HEK293 (cell line): Measurements from ENCODE around the gene PRX.

Experiments
- CTCF ChIA-PET: fragments of 350-600 bp; formaldehyde crosslinking; extraction: SDS; loops from one replicate; lab custom pipeline; 2021; ENCODE audit warnings: antibody characterized with exemption; lab: Yijun Ruan, JAX
- POLR2A ChIA-PET: fragments of 300-600 bp; formaldehyde crosslinking; extraction: SDS; loops from one replicate; lab custom pipeline; 2020; ENCODE audit warnings: antibody characterized with exemption, inconsistent platforms; lab: Yijun Ruan, JAX
- H3K27ac ChIP-seq: fragments of 200-500 bp; sonication (Bioruptor generic); 2 replicates; pipeline ENCODE4 v1.5.1; 2014; ENCODE audit warnings: low read depth, low read length, control low read depth, inconsistent platforms; ENCODE audit errors: extremely low read depth
- H3K36me3 ChIP-seq, 2 experiments: fragments of 200-500 bp in 1 of 2; sonication (Bioruptor generic) in 1 of 2; 1 replicate in 1 of 2; 2 replicates in 1 of 2; pipeline ENCODE4 v1.5.1; 2014 to 2017; ENCODE audit warnings: inconsistent platforms in 2 of 2, low read length in 2 of 2; ENCODE audit not compliant: control insufficient read depth in 2 of 2, insufficient read depth in 1 of 2
- H3K4me1 ChIP-seq: fragments of 200-500 bp; sonication (Bioruptor generic); 2 replicates; pipeline ENCODE4 v1.5.1; 2014; ENCODE audit warnings: mild to moderate bottlenecking, low read length, inconsistent platforms; ENCODE audit not compliant: control insufficient read depth, insufficient read depth
- H3K4me3 ChIP-seq: 2 replicates; pipeline ENCODE4 v1.5.1; 2011; ENCODE audit warnings: low read depth, mild to moderate bottlenecking, control low read depth, low read length, moderate library complexity
- H3K9me3 ChIP-seq: fragments of 200-500 bp; sonication (Bioruptor generic); 2 replicates; pipeline ENCODE4 v1.5.1; 2014; ENCODE audit warnings: low read depth, low read length, inconsistent platforms; ENCODE audit not compliant: control insufficient read depth, insufficient read depth
- EGR2 ChIP-seq: fragments of 450-650 bp; formaldehyde crosslinking; IDR thresholded peaks from 2 replicates; pipeline ENCODE4 v1.5.1; 2016; ENCODE audit warnings: low read depth, missing biosample characterization, missing genetic modification characterization
- GLI2 ChIP-seq: fragments of 450-650 bp; formaldehyde crosslinking; IDR thresholded peaks from 2 replicates; pipeline ENCODE4; 2017; ENCODE audit warnings: missing biosample characterization, missing genetic modification characterization, low read depth, borderline replicate concordance
- GLIS2 ChIP-seq: fragments of 450-650 bp; formaldehyde crosslinking; IDR thresholded peaks from 2 replicates; pipeline ENCODE4 v1.5.1; 2016; ENCODE audit warnings: missing biosample characterization, missing genetic modification characterization
- HIC1 ChIP-seq: fragments of 450-650 bp; formaldehyde crosslinking; IDR thresholded peaks from 2 replicates; pipeline ENCODE4 v1.5.1; 2016; ENCODE audit warnings: missing biosample characterization, missing genetic modification characterization
- KLF1 ChIP-seq: fragments of 450-650 bp; formaldehyde crosslinking; IDR thresholded peaks from 2 replicates; pipeline ENCODE4 v1.5.1; 2016; ENCODE audit warnings: missing biosample characterization, missing genetic modification characterization
- KLF16 ChIP-seq: fragments of 450-650 bp; formaldehyde crosslinking; IDR thresholded peaks from 2 replicates; pipeline ENCODE4 v1.5.1; 2017; ENCODE audit warnings: missing biosample characterization, missing genetic modification characterization
- KLF8 ChIP-seq: fragments of 450-650 bp; formaldehyde crosslinking; IDR thresholded peaks from 2 replicates; pipeline ENCODE4 v1.5.1; 2016; ENCODE audit warnings: missing biosample characterization, missing genetic modification characterization
- KLF9 ChIP-seq: fragments of 450-650 bp; formaldehyde crosslinking; IDR thresholded peaks from 2 replicates; pipeline ENCODE4 v1.5.1; 2016; ENCODE audit warnings: missing biosample characterization, missing genetic modification characterization, low read depth
- MYNN ChIP-seq: fragments of 450-650 bp; formaldehyde crosslinking; IDR thresholded peaks from 2 replicates; pipeline ENCODE4 v1.5.1; 2016; ENCODE audit warnings: missing biosample characterization, missing genetic modification characterization, borderline replicate concordance
- OVOL3 ChIP-seq: fragments of 450-650 bp; formaldehyde crosslinking; IDR thresholded peaks from 2 replicates; pipeline ENCODE4 v1.5.1; 2016; ENCODE audit warnings: missing biosample characterization, missing genetic modification characterization
- ZBTB7A ChIP-seq: fragments of 450-650 bp; formaldehyde crosslinking; IDR thresholded peaks from 2 replicates; pipeline ENCODE4 v1.5.1; 2016; ENCODE audit warnings: low read depth, missing biosample characterization, missing genetic modification characterization
- ZFP37 ChIP-seq: fragments of 450-650 bp; formaldehyde crosslinking; IDR thresholded peaks from 2 replicates; pipeline ENCODE4 v1.5.1; 2016; ENCODE audit warnings: missing biosample characterization, missing genetic modification characterization
- ZFP69B ChIP-seq: fragments of 450-650 bp; formaldehyde crosslinking; IDR thresholded peaks from 2 replicates; pipeline ENCODE4 v1.5.1; 2016; ENCODE audit warnings: missing biosample characterization, missing genetic modification characterization
- ZIC2 ChIP-seq: fragments of 450-650 bp; formaldehyde crosslinking; IDR thresholded peaks from 2 replicates; pipeline ENCODE4 v1.5.1; 2016; ENCODE audit warnings: missing biosample characterization, missing genetic modification characterization
- ZNF132 ChIP-seq: fragments of 450-650 bp; formaldehyde crosslinking; IDR thresholded peaks from 2 replicates; pipeline ENCODE4 v1.5.1; 2017; ENCODE audit warnings: missing biosample characterization, missing genetic modification characterization, borderline replicate concordance
- ZNF169 ChIP-seq: fragments of 450-650 bp; formaldehyde crosslinking; IDR thresholded peaks from 2 replicates; pipeline ENCODE4 v1.5.1; 2016; ENCODE audit warnings: missing biosample characterization, missing genetic modification characterization
- ZNF26 ChIP-seq: fragments of 450-650 bp; formaldehyde crosslinking; IDR thresholded peaks from 2 replicates; pipeline ENCODE4 v1.5.1; 2016; ENCODE audit warnings: missing biosample characterization, missing genetic modification characterization
- ZNF274 ChIP-seq, 2 experiments: fragments of 200-500 bp in 1 of 2; fragments of 450-650 bp in 1 of 2; sonication (Bioruptor generic) in 1 of 2; formaldehyde crosslinking in 1 of 2; IDR thresholded peaks; 2 replicates each; pipeline versions ENCODE4 v1.5.1 to v1.6.1; 2014 to 2016; ENCODE audit warnings: borderline replicate concordance in 1 of 2, inconsistent platforms in 1 of 2, low read length in 1 of 2, missing biosample characterization in 1 of 2, missing genetic modification characterization in 1 of 2
- ZNF354C ChIP-seq: fragments of 450-650 bp; formaldehyde crosslinking; IDR thresholded peaks from 2 replicates; pipeline ENCODE4 v1.5.1; 2016; ENCODE audit warnings: missing biosample characterization, missing genetic modification characterization, low read depth, borderline replicate concordance
- ZNF473 ChIP-seq: fragments of 450-650 bp; formaldehyde crosslinking; IDR thresholded peaks from 2 replicates; pipeline ENCODE4 v1.5.1; 2017; ENCODE audit warnings: missing biosample characterization, missing genetic modification characterization
- ZNF513 ChIP-seq: fragments of 450-650 bp; IDR thresholded peaks from 2 replicates; pipeline ENCODE4 v1.5.1; 2018; ENCODE audit warnings: missing biosample characterization, missing genetic modification characterization
- ZNF514 ChIP-seq: fragments of 450-650 bp; formaldehyde crosslinking; IDR thresholded peaks from 2 replicates; pipeline ENCODE4 v1.5.1; 2016; ENCODE audit warnings: missing biosample characterization, missing genetic modification characterization
- ZNF530 ChIP-seq: fragments of 450-650 bp; formaldehyde crosslinking; IDR thresholded peaks from 2 replicates; pipeline ENCODE4 v1.5.1; 2016; ENCODE audit warnings: low read depth, missing biosample characterization, missing genetic modification characterization
- ZNF549 ChIP-seq: fragments of 450-650 bp; IDR thresholded peaks from 2 replicates; pipeline ENCODE4 v1.5.1; 2018; ENCODE audit warnings: missing biosample characterization, missing genetic modification characterization, mild to moderate bottlenecking, inconsistent platforms, moderate library complexity
- ZNF555 ChIP-seq: fragments of 450-650 bp; formaldehyde crosslinking; conservative IDR thresholded peaks from 2 replicates; pipeline ENCODE4 v1.5.1; 2017; ENCODE audit warnings: missing biosample characterization, mild to moderate bottlenecking, missing genetic modification characterization, inconsistent platforms
- ZNF558 ChIP-seq: fragments of 450-650 bp; formaldehyde crosslinking; IDR thresholded peaks from 2 replicates; pipeline ENCODE4 v1.5.1; 2016; ENCODE audit warnings: missing biosample characterization, missing genetic modification characterization
- ZNF560 ChIP-seq: fragments of 450-650 bp; formaldehyde crosslinking; IDR thresholded peaks from 2 replicates; pipeline ENCODE4 v1.5.1; 2017; ENCODE audit warnings: missing biosample characterization, missing genetic modification characterization, borderline replicate concordance
- ZNF600 ChIP-seq: fragments of 450-650 bp; formaldehyde crosslinking; IDR thresholded peaks from 2 replicates; pipeline ENCODE4 v1.5.1; 2016; ENCODE audit warnings: missing biosample characterization, missing genetic modification characterization
- ZNF624 ChIP-seq: fragments of 450-650 bp; formaldehyde crosslinking; IDR thresholded peaks from 2 replicates; pipeline ENCODE4 v1.5.1; 2017; ENCODE audit warnings: missing biosample characterization, missing genetic modification characterization
- ZNF843 ChIP-seq: fragments of 450-650 bp; formaldehyde crosslinking; IDR thresholded peaks from 2 replicates; pipeline ENCODE4 v1.5.1; 2016; ENCODE audit warnings: missing biosample characterization, missing genetic modification characterization

PRX gene

GRCh38 chr19:40398417-40399131 lies 14.6 kb downstream of the PRX start:
- Histone ChIP-seq H3K4me3 (no peak overlapping the region), H3K27ac (no peak overlapping the region), H3K4me1 (peaks cover 5% of the 10 kb centered on the region), H3K36me3 (no peaks in the 10 kb centered on the region; a peak in 1 of 3 replicates), H3K9me3 (no peaks in the 10 kb centered on the region)
- POLR2A ChIA-PET = interaction anchor here (0.5 to 2.0 kb wide), 3 partner anchors 22 to 127 kb away, joined by 3 to 5 read pairs (median 4); partner anchors contain the start of gene SERTAD1
- CTCF ChIA-PET = interaction anchor here (0.6 to 0.7 kb wide), 4 partner anchors 11 to 139 kb away, joined by 3 to 6 read pairs (median 4); no protein-coding TSS in a partner anchor
- no peak for TF ChIP-seq ZFP37 (tag by site-specific recombination)
- no peak for TF ChIP-seq ZNF274 (IDR thresholded peaks at IDR 0.05; ENCODE audit: low read length)
- TF ChIP-seq ZNF274 (tag by site-specific recombination; IDR thresholded peaks at IDR 0.05; ENCODE audit: borderline replicate concordance) = no peak
- no peak for TF ChIP-seq ZNF843 (tag by site-specific recombination)
- no peak for TF ChIP-seq ZNF549 (tag by site-specific recombination)
- no peak for TF ChIP-seq GLI2 (tag by site-specific recombination)
- no peak for TF ChIP-seq ZNF513 (tag by site-specific recombination)
- TF ChIP-seq ZNF558 (tag by site-specific recombination) = no peak
- TF ChIP-seq OVOL3 = no peak
- TF ChIP-seq ZBTB7A (tag by site-specific recombination) = no peak
- no peak for TF ChIP-seq ZIC2 (tag by site-specific recombination)
- no peak for TF ChIP-seq ZNF169 (tag by site-specific recombination)
- no peak for TF ChIP-seq ZNF514
- TF ChIP-seq ZNF555 (tag by site-specific recombination) = no peak
- TF ChIP-seq ZFP69B (tag by site-specific recombination) = no peak
- no peak for TF ChIP-seq MYNN (tag by site-specific recombination)
- TF ChIP-seq ZNF354C (tag by site-specific recombination) = no peak
- TF ChIP-seq KLF8 (tag by site-specific recombination) = peak; percentile 56; the same call in 1 of the 2 replicates
- no peak for TF ChIP-seq KLF16 (tag by site-specific recombination)
- no peak for TF ChIP-seq ZNF26 (tag by site-specific recombination)
- TF ChIP-seq EGR2 (tag by site-specific recombination) = no peak
- TF ChIP-seq ZNF132 = no peak
- TF ChIP-seq GLIS2 (tag by site-specific recombination) = no peak
- TF ChIP-seq HIC1 (tag by site-specific recombination) = 0 out of 2 replicates have a peak, but pooled peaks have one; percentile 51
- no peak for TF ChIP-seq ZNF473 (tag by site-specific recombination)
- TF ChIP-seq ZNF600 = no peak
- TF ChIP-seq KLF9 = 0 out of 2 replicates have a peak, but pooled peaks have one; percentile 12
- no peak for TF ChIP-seq ZNF530 (tag by site-specific recombination)
- TF ChIP-seq ZNF624 (tag by site-specific recombination) = no peak
- TF ChIP-seq ZNF560 (tag by site-specific recombination) = no peak
- peak; percentile 7; the same call in 1 of the 2 replicates for TF ChIP-seq KLF1 (tag by site-specific recombination)
